ENCODE data around the gene SIK2.
"Not testable (repeated sequence)": the region's sequence is repeated elsewhere in the genome, so short reads cannot be mapped to it uniquely, and the experiment has no call there.

SIK2 gene

DNA sequence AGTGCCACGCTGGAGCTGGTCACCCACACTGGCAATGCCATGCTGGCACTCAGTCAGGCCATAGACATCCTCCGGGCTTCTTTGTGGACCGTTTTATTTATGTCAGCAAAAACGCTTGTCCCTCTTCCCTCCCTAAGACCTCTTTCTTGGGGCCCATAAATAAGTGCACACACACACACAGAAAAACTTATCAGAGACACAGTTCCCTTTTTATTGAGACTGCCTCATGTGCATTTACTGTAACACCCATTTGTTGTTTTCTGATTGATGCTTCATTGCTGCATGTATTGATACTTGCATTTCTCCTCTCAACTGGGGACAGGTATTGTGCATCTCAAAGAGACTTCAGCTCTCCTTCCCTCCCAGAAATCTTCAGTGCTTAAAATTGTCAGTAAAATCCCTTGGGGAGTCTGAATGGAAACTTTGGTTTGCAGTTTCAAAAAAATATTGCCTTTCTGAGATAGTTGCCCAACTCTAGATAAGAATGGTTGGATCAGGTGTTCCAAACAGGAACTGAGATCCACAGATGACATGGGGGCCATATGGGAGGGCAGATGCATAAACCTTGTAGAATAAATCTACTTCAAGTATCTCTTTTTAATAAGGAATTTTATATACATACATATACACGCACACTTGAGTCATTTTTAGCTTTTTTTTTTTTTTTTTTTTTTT is 113.0 kb downstream of the SIK2 start:
- H2AFZ ChIP-seq (ENCODE audit: low read depth, low read length): no peak overlapping the region
- H3K27ac ChIP-seq (ENCODE audit: low read length, poor library complexity, severe bottlenecking): no peak overlapping the region
- no peak overlapping the region for H3K4me2 ChIP-seq (ENCODE audit: low read length, poor library complexity, severe bottlenecking)
- no peaks in the 10 kb centered on the region for H3K27me3 ChIP-seq (ENCODE audit: control insufficient read depth in 1 of 2, insufficient read depth in 1 of 2, low read length in 2 of 2)
- H3K4me3 ChIP-seq (ENCODE audit: insufficient read depth in 1 of 2, low read depth in 1 of 2, low read length in 2 of 2): no peak overlapping the region
- 95% methylated on average over 4 of the region's 5 CpGs for WGBS
- no peak overlapping the region for H2AK5ac ChIP-seq (ENCODE audit: low read length, severe bottlenecking)
- H2BK5ac ChIP-seq (ENCODE audit: low read depth, low read length, poor library complexity, severe bottlenecking): no peak overlapping the region
- H3K4me1 ChIP-seq (ENCODE audit: control insufficient read depth, insufficient read depth, low read depth, low read length): peaks cover 7% of the 10 kb centered on the region
- no peak overlapping the region for H4K91ac ChIP-seq (ENCODE audit: low read length)
- no peak overlapping the region for H2BK12ac ChIP-seq (ENCODE audit: low read length in 2 of 2)
- no peak overlapping the region for H3K23ac ChIP-seq (ENCODE audit: low read length in 2 of 2)
- DNase-seq: no peak
- no peak overlapping the region for H3K4ac ChIP-seq (ENCODE audit: low read depth in 1 of 2, low read length in 2 of 2)
- no peak overlapping the region for H3K14ac ChIP-seq (ENCODE audit: low read length in 2 of 2)
- H3K36me3 ChIP-seq (ENCODE audit: control insufficient read depth in 1 of 2, insufficient read depth in 2 of 2, low read depth in 1 of 2, low read length in 2 of 2): peaks cover 20 to 55% of the 10 kb centered on the region in 2 experiments
- no peak overlapping the region for H3K9ac ChIP-seq (ENCODE audit: low read length)
- H4K8ac ChIP-seq (ENCODE audit: low read length): no peak overlapping the region
- H3K9me3 ChIP-seq (ENCODE audit: control insufficient read depth, low read length): no peaks in the 10 kb centered on the region
- peaks cover 7% of the 10 kb centered on the region for H3K79me1 ChIP-seq (replicated peaks; ENCODE audit: low read length, poor library complexity, severe bottlenecking)
- H2BK120ac ChIP-seq (ENCODE audit: low read depth, low read length): no peak overlapping the region
- H3K18ac ChIP-seq (ENCODE audit: low read depth in 1 of 2, low read length in 2 of 2): no peak overlapping the region
- H2BK15ac ChIP-seq (ENCODE audit: low read depth, poor library complexity, severe bottlenecking): no peak overlapping the region

DNA sequence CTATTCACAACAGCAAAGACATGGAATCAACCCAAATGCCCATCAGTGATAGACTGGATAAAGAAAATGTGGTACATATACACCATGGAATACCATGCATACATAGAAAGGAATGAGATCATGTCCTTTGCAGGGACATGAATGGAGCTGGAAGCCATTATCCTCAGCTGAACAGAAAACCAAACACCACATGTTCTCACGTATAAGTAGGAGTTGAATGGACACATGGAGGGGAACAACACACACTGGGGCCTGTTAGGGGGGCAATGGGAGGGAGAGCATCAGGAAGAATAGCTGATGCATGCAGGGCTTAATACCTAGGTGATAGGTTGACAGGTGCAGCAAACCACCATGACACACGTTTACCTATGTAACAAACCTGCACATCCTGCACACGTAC is 115.4 kb downstream of the SIK2 start:
- not testable (repeated sequence) for H3K4me1 ChIP-seq (ENCODE audit: control insufficient read depth, insufficient read depth, low read depth, low read length); H3K27me3 ChIP-seq (ENCODE audit: control insufficient read depth in 1 of 2, insufficient read depth in 1 of 2, low read length in 2 of 2); H2AK5ac ChIP-seq (ENCODE audit: low read length, severe bottlenecking); H3K14ac ChIP-seq (ENCODE audit: low read length in 2 of 2); H4K8ac ChIP-seq (ENCODE audit: low read length); DNase-seq; H3K4ac ChIP-seq (ENCODE audit: low read depth in 1 of 2, low read length in 2 of 2); H3K4me3 ChIP-seq (ENCODE audit: insufficient read depth in 1 of 2, low read depth in 1 of 2, low read length in 2 of 2); H2AFZ ChIP-seq (ENCODE audit: low read depth, low read length); H3K9ac ChIP-seq (ENCODE audit: low read length); H3K4me2 ChIP-seq (ENCODE audit: low read length, poor library complexity, severe bottlenecking); H2BK15ac ChIP-seq (ENCODE audit: low read depth, poor library complexity, severe bottlenecking); H3K18ac ChIP-seq (ENCODE audit: low read depth in 1 of 2, low read length in 2 of 2); H3K23ac ChIP-seq (ENCODE audit: low read length in 2 of 2); H2BK120ac ChIP-seq (ENCODE audit: low read depth, low read length); H2BK12ac ChIP-seq (ENCODE audit: low read length in 2 of 2); H2BK5ac ChIP-seq (ENCODE audit: low read depth, low read length, poor library complexity, severe bottlenecking); H3K9me3 ChIP-seq (ENCODE audit: control insufficient read depth, low read length); H3K27ac ChIP-seq (ENCODE audit: low read length, poor library complexity, severe bottlenecking)
- H3K79me1 ChIP-seq (replicated peaks; ENCODE audit: low read length, poor library complexity, severe bottlenecking): peaks cover 15% of the 10 kb centered on the region
- peaks cover 32 to 60% of the 10 kb centered on the region in 2 experiments for H3K36me3 ChIP-seq (ENCODE audit: control insufficient read depth in 1 of 2, insufficient read depth in 2 of 2, low read depth in 1 of 2, low read length in 2 of 2)
- peak overlapping the region; percentile 15 for H4K91ac ChIP-seq (ENCODE audit: low read length)
- WGBS: no CpG with 5 or more reads among the region's 3 CpGs

DNA sequence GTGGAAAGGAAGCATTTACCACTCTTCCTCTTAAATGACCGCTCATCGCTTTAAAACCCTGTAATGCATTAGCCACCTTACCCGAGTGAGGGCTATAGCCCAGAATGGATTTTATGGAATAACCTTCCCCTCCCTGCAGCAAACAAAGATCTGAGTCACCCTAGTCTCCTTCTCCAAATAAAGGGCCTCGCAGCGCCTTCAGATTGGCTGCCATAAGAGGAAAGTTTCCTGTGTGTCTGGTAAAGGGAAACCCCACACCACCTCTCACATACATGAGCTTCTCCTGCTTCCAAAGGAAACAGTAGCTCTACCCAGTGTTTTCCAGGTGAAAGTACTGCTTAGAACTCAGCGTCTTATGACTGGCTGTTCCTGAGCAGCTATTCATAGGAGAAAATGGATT is 116.2 kb downstream of the SIK2 start:
- Histone ChIP-seq H3K27me3 (ENCODE audit: control insufficient read depth in 1 of 2, insufficient read depth in 1 of 2, low read length in 2 of 2) (no peaks in the 10 kb centered on the region), H3K36me3 (ENCODE audit: control insufficient read depth in 1 of 2, insufficient read depth in 2 of 2, low read depth in 1 of 2, low read length in 2 of 2) (peaks cover 34 to 60% of the 10 kb centered on the region in 2 experiments), H3K4me2 (ENCODE audit: low read length, poor library complexity, severe bottlenecking) (no peak overlapping the region), H2BK15ac (ENCODE audit: low read depth, poor library complexity, severe bottlenecking) (no peak overlapping the region), H3K18ac (ENCODE audit: low read depth in 1 of 2, low read length in 2 of 2) (peak overlapping the region in 1 of 2 experiments; percentile 69), H3K4ac (ENCODE audit: low read depth in 1 of 2, low read length in 2 of 2) (no peak overlapping the region), H2BK12ac (ENCODE audit: low read length in 2 of 2) (no peak overlapping the region), H3K79me1 (replicated peaks; ENCODE audit: low read length, poor library complexity, severe bottlenecking) (peaks cover 18% of the 10 kb centered on the region), H3K9ac (ENCODE audit: low read length) (no peak overlapping the region), H3K14ac (ENCODE audit: low read length in 2 of 2) (no peak overlapping the region), H3K4me3 (ENCODE audit: insufficient read depth in 1 of 2, low read depth in 1 of 2, low read length in 2 of 2) (no peak overlapping the region), H4K8ac (ENCODE audit: low read length) (no peak overlapping the region), H2BK5ac (ENCODE audit: low read depth, low read length, poor library complexity, severe bottlenecking) (peak overlapping the region; percentile 36), H3K4me1 (ENCODE audit: control insufficient read depth, insufficient read depth, low read depth, low read length) (peaks cover 8% of the 10 kb centered on the region), H4K91ac (ENCODE audit: low read length) (no peak overlapping the region), H3K9me3 (ENCODE audit: control insufficient read depth, low read length) (no peaks in the 10 kb centered on the region), H3K27ac (ENCODE audit: low read length, poor library complexity, severe bottlenecking) (peak overlapping the region; percentile 39), H2AFZ (ENCODE audit: low read depth, low read length) (no peak overlapping the region), H2AK5ac (ENCODE audit: low read length, severe bottlenecking) (peak overlapping the region; percentile 1), H2BK120ac (ENCODE audit: low read depth, low read length) (no peak overlapping the region), H3K23ac (ENCODE audit: low read length in 2 of 2) (no peak overlapping the region)
- WGBS: 44% methylated on average over 6 of the region's 6 CpGs
- peak; percentile 86 for DNase-seq

DNA sequence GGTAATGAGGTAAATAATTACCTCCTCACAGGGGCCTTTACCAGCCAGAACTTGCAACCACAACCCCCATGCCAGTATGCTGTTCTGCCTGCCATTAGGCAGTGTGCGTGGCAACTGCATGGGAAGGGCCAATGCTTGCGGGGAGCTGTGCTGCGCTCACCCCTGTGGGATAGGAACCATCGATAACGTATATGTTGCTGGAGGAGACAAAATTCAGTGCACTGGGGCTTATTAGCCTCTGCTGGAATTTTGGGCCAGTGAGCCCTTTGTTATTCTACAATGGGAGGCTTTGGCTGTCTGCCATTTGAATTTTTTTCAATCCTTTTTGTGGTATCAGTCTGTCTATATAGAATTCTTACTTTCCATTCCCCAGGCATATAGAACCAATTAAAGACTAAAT is 116.6 kb downstream of the SIK2 start:
- H3K14ac ChIP-seq (ENCODE audit: low read length in 2 of 2): peak overlapping the region in 1 of 2 experiments; percentile 6
- no peak overlapping the region for H3K4me2 ChIP-seq (ENCODE audit: low read length, poor library complexity, severe bottlenecking)
- H3K4me1 ChIP-seq (ENCODE audit: control insufficient read depth, insufficient read depth, low read depth, low read length): peaks cover 8% of the 10 kb centered on the region
- peak overlapping the region; percentile 39 for H3K27ac ChIP-seq (ENCODE audit: low read length, poor library complexity, severe bottlenecking)
- WGBS: 99% methylated on average over 5 of the region's 5 CpGs
- no peak overlapping the region for H2BK15ac ChIP-seq (ENCODE audit: low read depth, poor library complexity, severe bottlenecking)
- H3K4ac ChIP-seq (ENCODE audit: low read depth in 1 of 2, low read length in 2 of 2): no peak overlapping the region
- peaks cover 34 to 60% of the 10 kb centered on the region in 2 experiments for H3K36me3 ChIP-seq (ENCODE audit: control insufficient read depth in 1 of 2, insufficient read depth in 2 of 2, low read depth in 1 of 2, low read length in 2 of 2)
- H3K23ac ChIP-seq (ENCODE audit: low read length in 2 of 2): no peak overlapping the region
- H2AFZ ChIP-seq (ENCODE audit: low read depth, low read length): no peak overlapping the region
- H3K18ac ChIP-seq (ENCODE audit: low read depth in 1 of 2, low read length in 2 of 2): peak overlapping the region in 1 of 2 experiments; percentile 69
- H2BK120ac ChIP-seq (ENCODE audit: low read depth, low read length): no peak overlapping the region
- H2BK12ac ChIP-seq (ENCODE audit: low read length in 2 of 2): peak overlapping the region; percentile 47 to 75
- H4K91ac ChIP-seq (ENCODE audit: low read length): no peak overlapping the region
- H3K79me1 ChIP-seq (replicated peaks; ENCODE audit: low read length, poor library complexity, severe bottlenecking): peaks cover 19% of the 10 kb centered on the region
- no peaks in the 10 kb centered on the region for H3K9me3 ChIP-seq (ENCODE audit: control insufficient read depth, low read length)
- no peaks in the 10 kb centered on the region for H3K27me3 ChIP-seq (ENCODE audit: control insufficient read depth in 1 of 2, insufficient read depth in 1 of 2, low read length in 2 of 2)
- no peak overlapping the region for H4K8ac ChIP-seq (ENCODE audit: low read length)
- no peak overlapping the region for H3K9ac ChIP-seq (ENCODE audit: low read length)
- peak overlapping the region; percentile 1 for H2AK5ac ChIP-seq (ENCODE audit: low read length, severe bottlenecking)
- H2BK5ac ChIP-seq (ENCODE audit: low read depth, low read length, poor library complexity, severe bottlenecking): peak overlapping the region; percentile 36
- no peak overlapping the region for H3K4me3 ChIP-seq (ENCODE audit: insufficient read depth in 1 of 2, low read depth in 1 of 2, low read length in 2 of 2)
- DNase-seq: no peak
